HG03066 (cell line): ENCODE measurements around the gene MACROD2.

Source experiments
- ATAC-seq: cut with Tn5 transposase; IDR thresholded peaks from one replicate; pipeline ENCODE4 v1.9.1; 2021; ENCODE audit warnings: low read depth; ENCODE audit not compliant: unreplicated experiment

MACROD2 gene

DNA sequence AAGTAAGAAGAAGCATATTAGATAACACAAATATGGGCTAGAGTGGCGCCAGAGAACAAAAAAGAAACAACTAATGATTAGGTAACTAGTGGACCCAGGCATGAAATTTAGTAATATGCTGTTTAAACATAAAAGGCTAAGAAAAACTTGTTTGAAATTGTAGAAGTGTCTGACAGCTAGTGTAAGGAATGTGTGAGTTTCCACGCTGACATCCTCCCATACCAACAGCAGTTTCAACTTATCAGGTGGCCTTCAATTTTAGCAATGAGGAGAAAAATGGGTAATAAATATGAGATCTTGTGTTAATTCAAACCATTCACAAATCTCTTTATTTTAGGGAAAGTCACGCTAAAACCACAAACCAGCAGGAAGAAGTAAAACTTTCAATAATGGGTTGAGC is 782.3 kb downstream of the MACROD2 start:
- no peak for ATAC-seq

DNA sequence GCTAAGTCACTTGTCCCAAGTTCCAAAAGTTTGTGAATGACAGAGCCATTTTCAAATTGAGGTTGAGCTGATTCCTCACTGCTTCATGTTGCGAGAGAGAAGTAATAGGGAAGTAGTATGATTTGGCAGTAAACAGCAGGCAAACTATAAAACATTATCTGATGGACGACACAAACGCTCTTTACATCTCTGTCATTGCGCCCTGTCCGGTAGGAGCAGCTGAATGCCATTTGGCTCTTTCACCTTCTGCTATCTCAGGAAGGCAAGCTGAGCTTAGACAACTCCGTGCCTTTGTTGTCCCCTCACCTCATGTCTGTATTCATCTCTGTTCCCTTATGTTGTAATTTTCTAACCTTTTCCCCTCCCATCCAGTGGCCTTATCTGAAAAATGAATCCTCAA is 782.8 kb downstream of the MACROD2 start:
- no peak for ATAC-seq

DNA sequence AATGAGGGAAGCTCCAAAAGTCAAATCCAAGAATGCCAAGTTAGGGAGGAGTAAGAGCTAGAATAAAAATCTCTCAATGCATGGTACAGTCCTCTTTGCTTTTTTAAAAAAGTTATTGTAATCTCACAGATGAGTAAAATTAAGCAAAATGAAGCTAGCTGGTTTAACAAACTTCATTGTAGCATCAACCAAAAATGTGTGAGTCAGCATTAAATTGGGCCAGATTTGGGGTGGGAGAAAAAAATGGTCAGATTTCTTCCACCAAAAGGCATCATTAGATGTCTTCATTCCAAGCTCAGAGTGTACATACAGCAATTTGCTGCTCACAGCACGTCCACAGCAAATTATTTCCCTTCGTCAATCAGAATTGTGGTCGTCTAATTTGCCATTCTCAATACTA is 783.6 kb downstream of the MACROD2 start:
- ATAC-seq = no peak

GRCh38 chr20:14780508-14780907 is 785.2 kb downstream of the MACROD2 start:
- no peak for ATAC-seq

DNA sequence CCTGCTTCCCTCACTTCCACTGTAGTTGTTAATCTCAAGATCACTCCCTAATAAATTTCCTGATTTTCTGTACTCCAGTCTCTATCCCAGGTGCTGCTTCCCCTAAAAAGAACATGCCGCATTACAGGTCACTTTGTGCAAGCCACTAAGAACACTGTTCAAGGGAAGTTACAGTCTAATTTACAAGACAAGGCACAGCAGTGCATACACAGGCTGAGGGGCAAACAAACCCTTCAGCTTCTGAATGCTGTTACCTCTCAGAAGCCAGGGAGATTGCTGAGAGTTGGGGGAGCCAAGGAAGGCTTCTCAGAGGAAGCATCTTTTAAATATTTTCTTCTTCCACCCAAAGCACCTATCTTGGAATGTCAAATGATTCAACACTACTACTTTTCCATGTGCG is 787.4 kb downstream of the MACROD2 start:
- ATAC-seq = no peak

DNA sequence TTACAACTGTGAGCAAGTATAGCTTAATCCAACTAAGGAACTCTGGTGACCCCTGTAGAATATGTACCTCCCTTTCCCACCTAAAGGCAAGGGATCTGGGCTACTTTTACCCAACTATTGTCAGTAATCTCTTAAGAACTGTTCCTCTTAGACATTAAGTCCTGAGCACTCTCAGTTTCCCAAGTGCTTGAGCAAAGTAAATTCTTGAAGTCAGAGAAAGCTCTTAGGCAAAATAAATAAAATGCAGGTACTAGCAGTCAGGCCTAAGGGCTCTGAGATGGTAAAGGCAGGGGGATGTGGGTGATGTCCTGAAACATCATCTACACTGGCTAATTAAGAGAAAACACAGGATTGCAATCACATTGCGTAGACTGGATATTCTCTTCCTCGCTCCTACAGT is 788.5 kb downstream of the MACROD2 start:
- no peak for ATAC-seq

DNA sequence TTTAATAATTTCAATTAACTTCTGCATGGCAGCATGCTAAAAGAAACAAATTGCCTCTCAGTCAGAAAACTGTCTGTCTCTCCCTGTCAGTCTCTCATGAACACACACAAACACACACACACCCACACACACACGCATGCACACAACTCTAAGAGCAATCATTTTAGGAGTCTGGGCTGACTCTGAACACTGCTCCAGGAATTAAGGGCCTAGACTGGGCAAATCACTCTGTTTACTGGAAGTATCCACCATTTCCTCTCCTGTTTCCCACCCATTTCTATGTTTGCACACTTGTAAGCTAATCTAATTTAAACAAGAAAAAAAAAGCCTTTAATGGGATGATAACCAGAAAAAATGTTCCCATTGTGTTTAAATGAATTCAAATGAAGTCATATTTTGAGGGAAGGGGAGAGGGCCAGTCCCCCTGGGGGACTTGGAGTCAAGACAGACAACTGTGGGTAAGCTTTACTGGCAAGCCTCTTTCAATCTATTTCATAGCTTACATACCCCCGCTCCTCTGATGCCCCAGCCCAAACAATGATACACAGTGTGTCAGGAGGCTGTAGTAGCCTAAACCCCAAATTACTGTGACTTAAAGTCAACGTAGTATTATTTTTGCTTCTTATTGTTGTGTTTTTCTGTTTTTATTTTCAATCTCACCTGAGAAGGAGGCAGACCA is 789.9 kb downstream of the MACROD2 start:
- ATAC-seq = no peak

DNA sequence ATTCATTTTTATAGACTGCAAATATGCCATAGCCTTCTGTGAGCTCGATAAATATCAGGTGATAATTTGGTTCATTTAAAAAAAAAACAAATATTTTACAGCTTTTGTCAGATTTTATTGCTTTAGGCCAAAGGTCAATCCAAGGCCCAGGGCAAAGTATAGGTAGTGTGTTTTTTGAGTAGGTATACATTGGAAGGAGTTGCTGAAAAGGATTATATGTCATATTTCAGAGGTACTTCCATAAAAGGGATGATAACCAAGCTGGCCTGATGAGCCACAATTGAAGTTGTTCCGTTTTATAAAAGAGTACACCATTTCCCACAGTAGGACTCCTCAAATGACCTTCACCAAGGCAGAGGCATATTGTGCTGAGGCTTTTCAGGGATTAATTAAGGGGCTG is 794.9 kb downstream of the MACROD2 start:
- no peak for ATAC-seq

- ATAC-seq = no peak
Measured at GRCh38 chr20:14790771-14791620, 795.7 kb downstream of the MACROD2 start.

GRCh38 chr20:14792915-14793314 is 797.6 kb downstream of the MACROD2 start:
- ATAC-seq = no peak

DNA sequence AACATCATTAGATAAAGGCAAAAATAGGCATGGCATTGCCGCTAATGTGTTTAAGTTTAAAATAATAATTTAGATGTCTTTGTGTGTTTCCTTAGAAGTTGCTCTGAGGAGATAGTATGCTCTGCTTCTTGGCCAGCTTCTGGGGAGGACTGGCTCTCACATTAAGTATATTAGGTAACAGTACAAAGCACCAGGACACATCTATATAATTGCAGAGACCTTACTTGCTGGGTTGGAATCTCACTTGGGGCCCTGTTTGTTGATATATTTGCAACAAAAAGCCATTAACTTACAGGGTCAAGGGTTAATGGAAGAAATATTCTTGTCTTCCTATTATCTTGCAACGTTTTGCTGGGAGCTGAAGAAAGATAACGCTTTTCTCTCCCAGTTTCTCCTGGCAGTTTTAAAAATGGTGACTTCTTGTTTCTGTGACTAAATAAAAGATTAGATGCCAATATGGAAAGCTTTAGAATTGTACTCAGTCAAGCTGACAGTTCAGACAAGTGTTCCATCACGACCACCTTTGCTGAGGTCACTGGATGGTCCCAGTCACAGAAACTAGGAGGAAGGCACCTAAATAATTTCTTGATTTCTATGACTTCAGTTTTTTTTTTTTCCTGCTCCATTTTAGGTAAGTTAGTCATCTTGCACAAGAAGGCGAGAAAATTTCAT is 804.4 kb downstream of the MACROD2 start:
- no peak for ATAC-seq

- no peak for ATAC-seq
Measured at GRCh38 chr20:14800707-14801425, 805.5 kb downstream of the MACROD2 start.

GRCh38 chr20:14801591-14802325 is 806.4 kb downstream of the MACROD2 start:
- no peak for ATAC-seq

GRCh38 chr20:14807224-14807623 is 811.9 kb downstream of the MACROD2 start:
- ATAC-seq = no peak

DNA sequence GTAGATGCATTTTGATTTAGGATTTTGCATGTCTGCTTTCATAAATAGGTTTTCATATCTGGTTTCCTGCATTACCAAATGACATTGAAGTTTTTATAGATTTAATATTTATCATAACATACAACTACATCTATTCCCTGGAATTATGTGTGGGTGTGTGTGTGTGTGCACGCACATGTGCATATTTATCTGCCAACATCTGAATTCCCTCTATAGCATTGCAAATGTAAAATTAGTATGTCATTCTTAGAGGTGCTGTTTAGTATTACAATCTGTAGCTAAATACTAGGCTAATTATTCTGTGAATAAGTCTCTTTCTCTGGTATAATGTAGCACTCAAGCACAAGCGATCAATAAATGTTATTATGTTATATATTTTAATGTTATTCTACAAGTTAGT is 820.0 kb downstream of the MACROD2 start:
- no peak for ATAC-seq

- ATAC-seq = no peak
Measured at GRCh38 chr20:14816471-14816870, 821.2 kb downstream of the MACROD2 start.

GRCh38 chr20:14817101-14817500 is 821.8 kb downstream of the MACROD2 start:
- ATAC-seq = no peak

DNA sequence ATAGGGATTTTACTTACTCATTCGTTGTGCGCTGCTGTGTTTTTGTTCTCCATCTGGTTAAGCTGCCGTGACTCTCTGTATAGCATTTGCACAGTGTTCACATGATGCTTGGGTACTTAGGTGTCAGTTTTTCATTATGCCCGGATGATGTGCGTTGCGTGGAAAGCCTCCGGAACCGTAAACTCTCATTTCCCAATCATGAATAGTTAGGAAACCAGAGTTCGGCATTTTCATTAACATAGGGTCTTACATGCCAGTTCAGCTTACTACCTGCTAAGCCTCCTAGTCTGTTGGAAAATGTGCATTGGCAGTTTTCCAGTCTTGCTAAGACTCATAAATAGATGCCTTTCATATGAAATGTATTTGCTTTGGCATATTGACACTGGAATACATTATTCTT is 825.5 kb downstream of the MACROD2 start:
- ATAC-seq = no peak

DNA sequence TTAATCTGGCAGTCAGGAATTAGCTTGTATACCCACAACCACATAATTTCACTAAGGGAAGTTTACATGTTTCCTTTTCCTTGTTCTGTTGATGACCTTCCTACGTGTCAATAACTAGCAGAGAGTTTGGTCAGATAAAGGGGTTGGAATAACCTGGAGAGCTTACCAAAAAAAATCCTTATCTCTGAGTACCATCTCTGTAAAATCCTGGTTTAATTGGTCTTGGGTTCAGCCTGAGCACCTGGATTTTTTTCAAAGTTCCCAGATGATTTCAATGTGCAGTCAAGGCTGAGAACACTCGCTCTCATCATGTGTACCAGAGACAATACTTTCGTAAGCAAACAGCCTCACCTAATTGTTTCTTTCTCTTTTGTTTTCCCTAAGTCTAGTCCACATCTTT is 825.9 kb downstream of the MACROD2 start:
- ATAC-seq = no peak

DNA sequence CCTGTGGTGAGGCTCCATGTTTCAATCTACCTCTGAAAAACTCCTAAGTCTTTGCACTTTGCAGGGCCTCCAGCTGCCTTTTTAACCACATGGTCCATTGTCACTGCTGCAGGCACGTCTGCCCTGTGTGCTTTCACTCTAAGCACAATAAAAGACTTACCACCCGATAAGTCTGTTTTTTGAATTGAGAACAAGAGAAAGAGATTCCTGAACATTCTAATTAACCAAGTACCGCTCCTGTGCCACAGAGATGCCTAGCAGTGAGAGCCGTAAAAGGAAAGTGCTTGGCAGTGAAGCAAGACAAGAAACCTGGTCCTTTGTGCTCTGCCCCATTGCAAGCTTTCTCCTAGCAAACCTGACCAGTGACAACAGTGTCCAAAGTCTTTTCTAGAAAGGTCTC is 829.7 kb downstream of the MACROD2 start:
- no peak for ATAC-seq
